OCI-LY7 (cell line): Measurements from ENCODE around the gene RAB5IF. TPM values are rescaled to one million over a fixed set of nuclear protein-coding genes. Genes with fewer than 3 reads are reported as not detected.

Experiments used
- Bru-seq: library from RNA; stranded (reverse); fragments of 400-500 nt; gene quantifications from one replicate; lab custom pipeline; 2021; lab: Mats Ljungman, UMichigan
- BruChase-seq, 2 experiments: library from RNA; stranded (reverse); fragments of 400-500 nt; gene quantifications; one replicate each; lab custom pipeline; 2021; lab: Mats Ljungman, UMichigan
- BruUV-seq: library from RNA; stranded (reverse); fragments of 400-500 nt; replicated peaks from 2 replicates; lab custom pipeline; 2021; lab: Mats Ljungman, UMichigan
- CTCF ChIA-PET: fragments of 300-600 bp; sonication (Branson Sonifier 250); formaldehyde crosslinking; loops from one replicate; lab custom pipeline; 2022; ENCODE audit warnings: antibody characterized with exemption; ENCODE audit not compliant: unreplicated experiment; lab: Charles Lee
- POLR2A ChIA-PET: fragments of 300-600 bp; sonication (Branson Sonifier 250); formaldehyde crosslinking; loops from one replicate; lab custom pipeline; 2022; ENCODE audit warnings: antibody characterized with exemption; lab: Charles Lee
- DNase-seq: peaks from one replicate; pipeline ENCODE4 v3.0.0-alpha.2; 2015; ENCODE audit warnings: low spot score
- H2AFZ ChIP-seq: fragments of 200-600 bp; sonication (generic), shearing (Covaris generic); 2 replicates; pipeline ENCODE4 v1.6.1; 2014; ENCODE audit warnings: mild to moderate bottlenecking, antibody characterized with exemption, low read length, moderate library complexity
- H3K27ac ChIP-seq: fragments of 200-600 bp; sonication (generic); 2 replicates; pipeline ENCODE4 v1.5.1; 2014; ENCODE audit warnings: mixed run types, low read depth, mild to moderate bottlenecking, moderate library complexity, low read length, inconsistent platforms; ENCODE audit not compliant: poor library complexity, severe bottlenecking
- H3K36me3 ChIP-seq: fragments of 200-600 bp; sonication (generic); 2 replicates; pipeline ENCODE4 v1.6.1; 2014; ENCODE audit warnings: mild to moderate bottlenecking, antibody characterized with exemption, low read length, moderate library complexity, mixed read lengths; ENCODE audit not compliant: insufficient read depth
- H3K4me1 ChIP-seq: fragments of 200-600 bp; sonication (generic); 2 replicates; pipeline ENCODE4 v1.5.1; 2014; ENCODE audit warnings: mild to moderate bottlenecking, low read length; ENCODE audit not compliant: insufficient read depth, poor library complexity, severe bottlenecking
- H3K4me2 ChIP-seq: fragments of 200-600 bp; sonication (generic); 2 replicates; pipeline ENCODE4 v1.6.1; 2014; ENCODE audit warnings: mild to moderate bottlenecking, low read length
- H3K4me3 ChIP-seq: fragments of 200-600 bp; sonication (generic); 2 replicates; pipeline ENCODE4 v1.5.1; 2014; ENCODE audit warnings: mild to moderate bottlenecking, low read depth, low read length; ENCODE audit not compliant: poor library complexity, severe bottlenecking
- H3K79me2 ChIP-seq: fragments of 200-600 bp; sonication (generic); 2 replicates; pipeline ENCODE4 v1.6.1; 2016; ENCODE audit warnings: low read depth, mild to moderate bottlenecking, low read length, moderate library complexity, mixed read lengths; ENCODE audit not compliant: insufficient read depth
- H3K9me2 ChIP-seq: fragments of 200-600 bp; sonication (generic); 2 replicates; pipeline ENCODE4 v1.6.1; 2016; ENCODE audit warnings: mild to moderate bottlenecking, low read length, mixed read lengths; ENCODE audit not compliant: insufficient read depth
- H3K9me3 ChIP-seq: fragments of 200-600 bp; sonication (generic); 2 replicates; pipeline ENCODE4 v1.6.1; 2014; ENCODE audit warnings: mild to moderate bottlenecking, mixed run types, low read length, mixed read lengths
- H4K20me1 ChIP-seq: fragments of 200-600 bp; sonication (generic); 2 replicates; pipeline ENCODE4 v1.6.1; 2014; ENCODE audit warnings: mild to moderate bottlenecking, antibody characterized with exemption, low read length, moderate library complexity, mixed read lengths; ENCODE audit not compliant: insufficient read depth
- CTCF ChIP-seq: fragments of 200-600 bp; sonication (generic); conservative IDR thresholded peaks from 2 replicates; pipeline ENCODE4 v1.5.1; 2014; ENCODE audit warnings: mild to moderate bottlenecking, antibody characterized with exemption, low read length, moderate library complexity, mixed read lengths
- EZH2phosphoT487 ChIP-seq: fragments of 200-600 bp; sonication (generic); IDR thresholded peaks from 2 replicates; pipeline ENCODE4 v1.6.1; 2018; ENCODE audit warnings: low read depth, borderline replicate concordance, mild to moderate bottlenecking, mixed run types, antibody characterized with exemption, low read length, moderate library complexity, mixed read lengths
- intact Hi-C: fragments of 100-400 bp; cut with micrococcal nuclease; formaldehyde crosslinking; loops from one replicate; pipeline ENCODE4 v1.10.0; 2022; ENCODE audit not compliant: unreplicated experiment
- long read RNA-seq: library from polyadenylated mRNA; stranded (forward); transcript quantifications from one replicate; pipeline ENCODE4 v2.0.0, GENCODE V29; 2022
- total RNA-seq, 2 experiments: library from RNA; depleted of rRNA in 1 of 2; stranded (reverse); fragments of >200 nt in 1 of 2; shearing (Covaris generic) in 1 of 2; gene quantifications; 2 replicates each; pipeline ENCODE4 v1.2.3, GENCODE V29; 2014 to 2022

The RAB5IF gene
- total RNA-seq (2014; rRNA removed; shearing (Covaris generic)) (66.6 and 72.2 TPM in 2 replicates), total RNA-seq (2022) (76.0 and 94.8 TPM in 2 replicates), Bru-seq, nascent RNA (percentile 88 among the genes with signal in this experiment), BruChase-seq, experiment 1, labeled RNA remaining after a 6-hour chase (percentile 98 among the genes with signal in this experiment), BruChase-seq, experiment 2, labeled RNA remaining after a 2-hour chase (percentile 97 among the genes with signal in this experiment)
- long read RNA-seq, transcript RAB5IF-201 (3 exons, 896 nt), result minor isoform, 6 of 161 reads
- long read RNA-seq, transcript RAB5IF-202 (4 exons, 1,114 nt), result major isoform, 126 of 161 reads
- long read RNA-seq, transcript RAB5IF-204 (5 exons, 1,170 nt), result minor isoform, 10 of 161 reads
- long read RNA-seq, partial matches to known transcripts, result 0 of 161 reads
- long read RNA-seq, other reads (novel, unspliced or antisense), result 16 of 161 reads

GRCh38 chr20:36605399-36606157, at the start of gene RAB5IF:
Gene RAB5IF, plus strand, starts transcription at chr20:36605779. Its CDS starts 173 bp downstream, at chr20:36605952.
- Histone ChIP-seq H3K4me2 (peak within 1 kb of the TSS; percentile 93), H3K9me2 (no peaks in the 10 kb centered on the region), H3K4me3 (peak within 1 kb of the TSS; percentile 99), H3K36me3 (peaks cover 40% of the 10 kb centered on the region), H4K20me1 (peaks cover 20% of the 10 kb centered on the region; the same call in 1 of the 2 replicates), H2AFZ (peak within 1 kb of the TSS; percentile 64; the same call in 1 of the 2 replicates), H3K79me2 (peaks cover 32% of the 10 kb centered on the region), H3K27ac (peak within 1 kb of the TSS; percentile 89), H3K4me1 (peaks cover 43% of the 10 kb centered on the region), H3K9me3 (no peaks in the 10 kb centered on the region)
- intact Hi-C loops, result loop anchor here (1.0 to 5.0 kb wide), 4 partner anchors 32 to 143 kb away; partner anchors contain the start of gene TGIF2
- BruUV-seq, result no TSS peak
- ChIA-PET CTCF (interaction anchor here (0.5 to 2.7 kb wide), 3 partner anchors 10 to 84 kb away, joined by 3 to 10 read pairs (median 5); no protein-coding TSS in a partner anchor), POLR2A (interaction anchor here (0.6 to 2.6 kb wide), 5 partner anchors 11 to 152 kb away, joined by 3 to 22 read pairs (median 7); partner anchors contain the start of gene TGIF2)
- DNase-seq, result peak; percentile 99
- TF ChIP-seq CTCF, result peak; percentile 85
- TF ChIP-seq EZH2phosphoT487, result no peak

GRCh38 chr20:36562724-36563123, 42.9 kb upstream of the RAB5IF start:
- no peak for TF ChIP-seq EZH2phosphoT487
- no peak for TF ChIP-seq CTCF
- BruUV-seq, result no TSS peak

More at GRCh38 chr20:36562724-36563123, 42.9 kb upstream of the RAB5IF start:
- Histone ChIP-seq H3K4me1 (no peaks in the 10 kb centered on the region), H3K9me3 (peaks cover 6% of the 10 kb centered on the region; the same call in 1 of the 2 replicates), H4K20me1 (no peaks in the 10 kb centered on the region), H3K4me2 (no peak overlapping the region), H3K27ac (no peak overlapping the region), H3K9me2 (no peaks in the 10 kb centered on the region), H3K36me3 (peaks cover 7% of the 10 kb centered on the region; the same call in 1 of the 2 replicates), H2AFZ (no peak overlapping the region), H3K79me2 (no peaks in the 10 kb centered on the region), H3K4me3 (no peak overlapping the region)
- ChIA-PET POLR2A (no interaction called here), CTCF (no interaction called here)
- DNase-seq, result no peak
- intact Hi-C loops, result no loop called here
